GM19397 (cell line): ENCODE measurements around the gene NF1.

ENCODE experiments used
- ATAC-seq: cut with Tn5 transposase; IDR thresholded peaks from one replicate; pipeline ENCODE4 v1.9.1; 2021; ENCODE audit warnings: mild to moderate bottlenecking, moderate library complexity; ENCODE audit not compliant: unreplicated experiment

NF1 gene

GRCh38 chr17:31422443-31422842 is 327.7 kb downstream of the NF1 start:
- ATAC-seq = no peak

GRCh38 chr17:31424944-31425281 is 330.1 kb downstream of the NF1 start:
- ATAC-seq = no peak

- ATAC-seq = no peak
These were observed 330.7 kb downstream of the NF1 start for GRCh38 chr17:31425282-31426040.
